ENCODE measurements around the gene LCE7A.

Gene LCE7A, protein sequence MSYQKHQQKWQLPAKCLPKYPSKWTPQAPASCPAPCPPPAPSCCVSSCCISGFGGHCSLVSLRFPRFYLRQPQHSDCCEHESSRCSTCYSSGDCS

DNA sequence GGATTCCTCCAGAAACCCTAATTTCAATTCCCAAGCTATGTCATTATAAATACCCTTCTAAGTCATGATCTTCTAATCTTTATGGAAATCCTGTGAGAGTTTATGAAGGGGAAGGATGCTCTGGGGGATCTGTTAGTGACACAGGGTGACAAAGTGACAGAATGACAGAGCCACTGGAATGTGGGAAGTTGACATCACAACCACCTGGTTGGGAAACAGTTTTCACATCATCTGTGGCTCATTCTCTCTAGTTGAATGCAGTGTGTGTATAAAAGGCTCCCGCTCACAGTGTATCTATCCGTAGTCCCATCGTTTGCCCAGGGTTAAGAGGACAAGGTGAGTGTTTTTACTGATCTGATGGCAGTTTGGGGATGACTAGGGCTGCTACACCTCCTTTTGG is at the start of gene LCE7A:
LCE7A (plus strand) TSS at position 301 of the 400 bp plus-strand sequence. CDS start 702 bp downstream, outside the sequence.
- TF ChIP-seq CTCF (IDR thresholded peaks at IDR 0.05; ENCODE audit: low read depth, low read length) = no peak
- no peak within 1 kb of the TSS for H3K4me3 ChIP-seq (replicated peaks in 1 of 2; ENCODE audit: low read depth in 2 of 2, low read length in 2 of 2)

DNA sequence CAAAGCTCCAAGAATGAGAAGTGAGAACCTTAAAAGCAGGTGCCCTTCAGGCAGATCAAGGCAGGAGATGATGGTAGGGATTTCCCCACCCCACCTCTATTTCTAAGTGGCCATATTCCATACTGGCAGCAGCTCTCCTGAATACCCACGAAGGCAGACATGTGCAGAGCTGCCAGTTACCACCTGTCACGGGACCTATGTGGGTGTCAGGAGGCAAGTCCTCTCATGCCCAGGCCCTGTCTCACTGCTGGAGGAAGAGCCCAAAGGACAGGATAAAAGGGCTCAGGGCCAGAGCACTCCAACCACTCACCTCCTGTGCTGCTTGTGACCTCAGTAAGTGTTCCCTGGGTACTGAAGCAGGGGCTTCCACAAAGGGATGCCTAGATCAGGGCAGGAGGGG is 48.7 kb upstream of the LCE7A start:
- H3K4me3 ChIP-seq (replicated peaks in 1 of 2; ENCODE audit: low read depth in 2 of 2, low read length in 2 of 2) = no peak overlapping the region
- no peak for TF ChIP-seq CTCF (IDR thresholded peaks at IDR 0.05; ENCODE audit: low read depth, low read length)
- no peak for DNase-seq (ENCODE audit: low read depth in 2 of 2)

More for the DNA sequence above, at the start of gene LCE7A:
- DNase-seq (ENCODE audit: low read depth in 2 of 2) = no peak

DNA sequence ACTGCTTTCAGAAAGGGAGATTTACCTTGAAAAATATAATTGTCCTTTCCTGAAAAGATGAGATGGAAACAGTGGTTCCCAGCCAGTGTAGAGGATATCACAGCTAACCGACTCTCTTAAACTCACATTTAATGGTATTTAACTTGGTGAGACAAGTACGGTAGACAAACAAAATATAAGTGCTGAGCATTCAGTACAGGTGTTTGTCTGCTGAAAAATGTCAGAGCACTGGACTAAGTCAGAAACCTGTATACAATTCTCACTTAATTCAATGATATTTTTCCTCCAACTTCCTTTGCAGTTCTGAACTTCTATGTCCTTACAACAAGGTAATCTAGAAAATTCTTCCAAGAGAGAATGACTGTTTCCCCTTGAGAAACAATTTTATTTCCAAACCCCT is 48.1 kb upstream of the LCE7A start, which contains the start of gene LCE1B:
LCE1B (plus strand) TSS at position 301 of the 400 bp plus-strand sequence. CDS start 476 bp downstream, outside the sequence.
- H3K4me3 ChIP-seq (replicated peaks in 1 of 2; ENCODE audit: low read depth in 2 of 2, low read length in 2 of 2) = no peak within 1 kb of the TSS
- no peak for TF ChIP-seq CTCF (IDR thresholded peaks at IDR 0.05; ENCODE audit: low read depth, low read length)
- DNase-seq (ENCODE audit: low read depth in 2 of 2) = no peak

- TF ChIP-seq CTCF (IDR thresholded peaks at IDR 0.05; ENCODE audit: low read depth, low read length) = no peak
- no peak overlapping the region for H3K4me3 ChIP-seq (replicated peaks in 1 of 2; ENCODE audit: low read depth in 2 of 2, low read length in 2 of 2)
- no peak for DNase-seq (ENCODE audit: low read depth in 2 of 2)
Measured at GRCh38 chr1:152817309-152817708, 42.5 kb upstream of the LCE7A start.

DNA sequence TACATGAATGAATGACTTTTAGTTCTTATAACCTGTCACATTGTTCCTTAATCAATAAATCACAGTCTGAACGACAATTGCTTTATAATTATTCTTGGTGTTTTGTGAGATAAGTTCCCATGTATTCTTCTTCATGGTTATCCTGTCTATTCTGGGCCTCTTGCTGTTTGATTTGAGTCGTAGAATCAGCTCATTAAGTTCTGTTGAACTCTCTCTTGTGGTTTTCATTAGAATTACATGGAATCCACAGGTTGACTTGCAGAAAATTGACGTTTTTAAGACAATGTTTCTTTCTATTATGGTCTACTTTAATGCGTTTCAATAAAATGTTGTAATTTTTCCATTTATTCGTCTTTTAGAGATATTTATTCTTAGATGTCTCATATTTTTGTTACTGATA is 36.5 kb upstream of the LCE7A start:
- DNase-seq (ENCODE audit: low read depth in 2 of 2) = no peak
- TF ChIP-seq CTCF (IDR thresholded peaks at IDR 0.05; ENCODE audit: low read depth, low read length) = no peak
- H3K4me3 ChIP-seq (replicated peaks in 1 of 2; ENCODE audit: low read depth in 2 of 2, low read length in 2 of 2) = no peak overlapping the region

DNA sequence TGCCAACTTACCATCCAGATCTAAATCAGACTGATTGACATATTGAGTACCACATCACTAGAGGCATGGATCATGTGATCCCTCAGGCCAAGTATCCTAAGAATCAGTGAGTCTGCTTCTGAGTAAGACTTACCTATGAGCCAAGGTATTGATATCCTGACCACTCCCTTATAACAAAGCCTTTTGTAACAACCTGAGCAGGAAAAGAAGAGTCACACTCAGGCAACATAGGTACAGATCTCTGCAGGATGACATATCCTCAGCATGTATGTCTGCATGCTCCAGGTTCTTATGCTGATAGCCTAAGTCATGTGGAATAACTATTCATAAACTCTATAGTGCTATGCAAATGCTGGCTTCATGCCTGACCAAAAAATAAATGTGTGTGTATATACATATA is 34.8 kb upstream of the LCE7A start:
- no peak for DNase-seq (ENCODE audit: low read depth in 2 of 2)
- no peak overlapping the region for H3K4me3 ChIP-seq (replicated peaks in 1 of 2; ENCODE audit: low read depth in 2 of 2, low read length in 2 of 2)
- TF ChIP-seq CTCF (IDR thresholded peaks at IDR 0.05; ENCODE audit: low read depth, low read length) = no peak

- H3K4me3 ChIP-seq (replicated peaks in 1 of 2; ENCODE audit: low read depth in 2 of 2, low read length in 2 of 2) = no peak within 1 kb of the TSS
- no peak for TF ChIP-seq CTCF (IDR thresholded peaks at IDR 0.05; ENCODE audit: low read depth, low read length)
- DNase-seq (ENCODE audit: low read depth in 2 of 2) = no peak
Measured at GRCh38 chr1:152827173-152827572, 32.6 kb upstream of the LCE7A start, which contains the start of gene LCE1A. Gene LCE1A (plus strand): TSS chr1:152827473. CDS start chr1:152827473, 0 bp downstream.
